HG03571 (cell line): ENCODE data around the gene LRP11.
"Not testable (repeated sequence)": the region's sequence is repeated elsewhere in the genome, so short reads cannot be mapped to it uniquely, and the experiment has no call there.

Experiments
- ATAC-seq: cut with Tn5 transposase; IDR thresholded peaks from one replicate; pipeline ENCODE4 v1.9.1; 2021; ENCODE audit not compliant: unreplicated experiment

Gene LRP11

GRCh38 chr6:149863698-149864577 is at the start of gene LRP11:
LRP11 (minus strand) TSS chr6:149864359; CDS start chr6:149864020, 339 bp downstream.
- ATAC-seq: peak; percentile 91

- no peak for ATAC-seq
Observed at GRCh38 chr6:149913540-149914240, 49.5 kb upstream of the LRP11 start.

- no peak for ATAC-seq
Observed at GRCh38 chr6:149913085-149913484, 48.9 kb upstream of the LRP11 start.

GRCh38 chr6:149912680-149913079 is 48.5 kb upstream of the LRP11 start:
- ATAC-seq: not testable (repeated sequence)

GRCh38 chr6:149910721-149911151 is 46.6 kb upstream of the LRP11 start:
- ATAC-seq: no peak

GRCh38 chr6:149909701-149910470 is 45.7 kb upstream of the LRP11 start:
- no peak for ATAC-seq

- not testable (repeated sequence) for ATAC-seq
Observed at GRCh38 chr6:149908480-149908879, 44.3 kb upstream of the LRP11 start.

GRCh38 chr6:149907317-149907716 is 43.2 kb upstream of the LRP11 start:
- no peak for ATAC-seq

GRCh38 chr6:149906405-149906804 is 42.2 kb upstream of the LRP11 start:
- no peak for ATAC-seq

- no peak for ATAC-seq
Observed at GRCh38 chr6:149905911-149906371, 41.8 kb upstream of the LRP11 start.

- no peak for ATAC-seq
Observed at GRCh38 chr6:149905371-149905910, 41.3 kb upstream of the LRP11 start.

- ATAC-seq: no peak
Observed at GRCh38 chr6:149904661-149905370, 40.7 kb upstream of the LRP11 start.

- ATAC-seq: no peak
Observed at GRCh38 chr6:149903938-149904611, 39.9 kb upstream of the LRP11 start.

GRCh38 chr6:149901444-149902140 is 37.4 kb upstream of the LRP11 start:
- no peak for ATAC-seq

GRCh38 chr6:149900620-149901443 is 36.7 kb upstream of the LRP11 start:
- no peak for ATAC-seq

- no peak for ATAC-seq
Observed at GRCh38 chr6:149899926-149900619, 35.9 kb upstream of the LRP11 start.

GRCh38 chr6:149899486-149899885 is 35.3 kb upstream of the LRP11 start:
- ATAC-seq: no peak

- ATAC-seq: no peak
Observed at GRCh38 chr6:149898966-149899365, 34.8 kb upstream of the LRP11 start.
